ENCODE data around the gene TMEM37. TPM values are rescaled to one million over a fixed set of nuclear protein-coding genes. Genes with fewer than 3 reads are reported as not detected.
A peak's percentile ranks its signal among the peaks of the same experiment; 100 is the strongest.

Gene TMEM37
- total and polyA plus RNA-seq, 2 experiments from 2014 or later, result 52.6 to 123 TPM

DNA sequence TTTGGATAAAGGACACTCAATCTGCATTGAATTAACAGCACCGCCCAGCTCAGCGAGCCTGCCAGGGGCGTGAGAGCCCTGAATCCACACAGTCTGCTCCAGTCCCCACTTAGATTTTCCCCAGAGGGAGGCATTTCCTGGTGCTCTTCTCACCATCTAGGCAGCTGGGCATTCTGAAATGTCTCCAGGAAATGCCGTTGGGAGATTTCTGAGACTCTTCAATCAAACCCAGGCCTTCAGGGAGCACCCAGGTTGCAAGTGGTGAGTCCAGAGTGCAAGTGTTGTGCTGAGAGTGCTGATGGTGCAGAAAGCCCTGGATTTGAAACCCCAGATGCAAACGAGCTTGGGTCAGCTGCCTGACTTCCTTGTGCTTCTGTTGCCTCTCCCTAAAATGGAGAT, 23.4 kb upstream of the TMEM37 start:
- peak; percentile 38 for DNase-seq (ENCODE audit: low spot score)

DNA sequence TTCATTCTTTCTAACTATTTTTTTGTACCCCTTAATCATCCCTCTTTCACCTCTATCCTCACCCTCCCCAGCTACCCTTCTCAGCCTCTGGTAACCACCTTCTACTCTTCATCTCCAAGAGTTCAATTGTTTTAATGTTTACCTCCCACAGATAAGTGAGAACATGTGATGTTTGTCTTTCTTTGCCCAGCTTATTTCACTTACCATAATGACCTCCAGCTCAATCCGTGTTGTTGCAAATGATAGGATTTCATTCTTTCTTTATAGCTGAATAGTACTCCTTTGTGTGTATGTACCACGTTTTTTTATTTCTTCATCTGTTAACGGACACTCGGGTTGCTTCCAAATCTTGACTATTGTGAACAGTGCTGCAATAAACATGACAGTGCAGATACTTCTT, 22.1 kb upstream of the TMEM37 start:
- H2AFZ ChIP-seq, result no peak overlapping the region
- no peaks in the 10 kb centered on the region for H3K9me2 ChIP-seq (replicated peaks; ENCODE audit: insufficient read depth)
- 77% methylated on average over 4 of the region's 4 CpGs for WGBS (ENCODE audit: low lambda C conversion rate, missing lambda C conversion rate)
- H3K36me3 ChIP-seq (replicated peaks; ENCODE audit: insufficient read depth, low read depth), result no peaks in the 10 kb centered on the region
- H3K4me2 ChIP-seq, result no peak overlapping the region
- H3K4me3 ChIP-seq, result no peak overlapping the region
- H3K79me2 ChIP-seq, result no peaks in the 10 kb centered on the region
- H3K4me1 ChIP-seq (ENCODE audit: insufficient read depth), result peaks cover 6% of the 10 kb centered on the region
- TF ChIP-seq, protein P1, sequence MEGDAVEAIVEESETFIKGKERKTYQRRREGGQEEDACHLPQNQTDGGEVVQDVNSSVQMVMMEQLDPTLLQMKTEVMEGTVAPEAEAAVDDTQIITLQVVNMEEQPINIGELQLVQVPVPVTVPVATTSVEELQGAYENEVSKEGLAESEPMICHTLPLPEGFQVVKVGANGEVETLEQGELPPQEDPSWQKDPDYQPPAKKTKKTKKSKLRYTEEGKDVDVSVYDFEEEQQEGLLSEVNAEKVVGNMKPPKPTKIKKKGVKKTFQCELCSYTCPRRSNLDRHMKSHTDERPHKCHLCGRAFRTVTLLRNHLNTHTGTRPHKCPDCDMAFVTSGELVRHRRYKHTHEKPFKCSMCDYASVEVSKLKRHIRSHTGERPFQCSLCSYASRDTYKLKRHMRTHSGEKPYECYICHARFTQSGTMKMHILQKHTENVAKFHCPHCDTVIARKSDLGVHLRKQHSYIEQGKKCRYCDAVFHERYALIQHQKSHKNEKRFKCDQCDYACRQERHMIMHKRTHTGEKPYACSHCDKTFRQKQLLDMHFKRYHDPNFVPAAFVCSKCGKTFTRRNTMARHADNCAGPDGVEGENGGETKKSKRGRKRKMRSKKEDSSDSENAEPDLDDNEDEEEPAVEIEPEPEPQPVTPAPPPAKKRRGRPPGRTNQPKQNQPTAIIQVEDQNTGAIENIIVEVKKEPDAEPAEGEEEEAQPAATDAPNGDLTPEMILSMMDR (IDR thresholded peaks at IDR 0.05; ENCODE audit: poor library complexity), result no peak
- TF ChIP-seq EZH2 (IDR thresholded peaks at IDR 0.05; ENCODE audit: borderline replicate concordance), result no peak
- no peak for TF ChIP-seq EZH2phosphoT487 (IDR thresholded peaks at IDR 0.05; ENCODE audit: low read depth, severe bottlenecking, unreplicated experiment)
- H3K27me3 ChIP-seq, result no peaks in the 10 kb centered on the region
- no peaks in the 10 kb centered on the region for H4K20me1 ChIP-seq (ENCODE audit: insufficient read depth, poor library complexity, severe bottlenecking)
- no peaks in the 10 kb centered on the region for H3K9me3 ChIP-seq (ENCODE audit: low read depth)
- no peak overlapping the region for H3K27ac ChIP-seq
- no peak for DNase-seq (ENCODE audit: low spot score)

More for the DNA sequence above, 23.4 kb upstream of the TMEM37 start:
- no peaks in the 10 kb centered on the region for H3K27me3 ChIP-seq
- no peaks in the 10 kb centered on the region for H3K9me3 ChIP-seq (ENCODE audit: low read depth)
- TF ChIP-seq EZH2phosphoT487 (IDR thresholded peaks at IDR 0.05; ENCODE audit: low read depth, severe bottlenecking, unreplicated experiment), result no peak
- TF ChIP-seq, protein P1 (IDR thresholded peaks at IDR 0.05; ENCODE audit: poor library complexity), result no peak
- H3K27ac ChIP-seq, result peak overlapping the region; percentile 46
- no peak overlapping the region for H3K4me3 ChIP-seq
- no peaks in the 10 kb centered on the region for H3K79me2 ChIP-seq
- no peaks in the 10 kb centered on the region for H3K36me3 ChIP-seq (replicated peaks; ENCODE audit: insufficient read depth, low read depth)
- H3K4me1 ChIP-seq (ENCODE audit: insufficient read depth), result peaks cover 8% of the 10 kb centered on the region
- H2AFZ ChIP-seq, result peak overlapping the region; percentile 37
- H4K20me1 ChIP-seq (ENCODE audit: insufficient read depth, poor library complexity, severe bottlenecking), result no peaks in the 10 kb centered on the region
- H3K9me2 ChIP-seq (replicated peaks; ENCODE audit: insufficient read depth), result no peaks in the 10 kb centered on the region
- WGBS (ENCODE audit: low lambda C conversion rate, missing lambda C conversion rate), result 55% methylated on average over 5 of the region's 5 CpGs
- H3K4me2 ChIP-seq, result peak overlapping the region; percentile 11

DNA sequence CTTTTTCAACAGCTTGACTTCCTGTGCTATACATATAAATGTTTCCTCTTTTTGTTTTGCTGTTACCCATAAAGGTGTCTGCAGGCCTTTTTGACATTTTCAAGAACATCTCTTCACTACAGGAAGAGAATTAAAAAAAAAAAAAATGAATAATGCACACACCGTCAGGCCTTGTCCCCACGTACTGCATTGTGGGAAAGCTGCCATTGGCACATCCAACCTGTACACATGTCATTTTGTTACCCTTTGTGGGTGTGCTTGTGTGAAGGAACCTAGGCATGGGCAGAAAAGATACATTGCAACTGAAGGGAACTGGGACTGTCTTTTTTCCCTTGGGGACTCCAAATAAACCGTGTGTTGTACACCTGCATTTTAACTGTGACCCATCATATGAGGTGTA, 16.8 kb upstream of the TMEM37 start:
- H3K9me3 ChIP-seq (ENCODE audit: low read depth), result no peaks in the 10 kb centered on the region
- H3K79me2 ChIP-seq, result no peaks in the 10 kb centered on the region
- H3K36me3 ChIP-seq (replicated peaks; ENCODE audit: insufficient read depth, low read depth), result no peaks in the 10 kb centered on the region
- H3K27me3 ChIP-seq, result no peaks in the 10 kb centered on the region
- no peaks in the 10 kb centered on the region for H4K20me1 ChIP-seq (ENCODE audit: insufficient read depth, poor library complexity, severe bottlenecking)
- no peaks in the 10 kb centered on the region for H3K9me2 ChIP-seq (replicated peaks; ENCODE audit: insufficient read depth)
- no peak for DNase-seq (ENCODE audit: low spot score)
- H3K4me1 ChIP-seq (ENCODE audit: insufficient read depth), result peaks cover 4% of the 10 kb centered on the region
- no peak overlapping the region for H3K4me2 ChIP-seq
- WGBS (ENCODE audit: low lambda C conversion rate, missing lambda C conversion rate), result 86% methylated on average over 3 of the region's 3 CpGs
- no peak overlapping the region for H3K4me3 ChIP-seq
- no peak overlapping the region for H3K27ac ChIP-seq
- no peak for TF ChIP-seq EZH2 (IDR thresholded peaks at IDR 0.05; ENCODE audit: borderline replicate concordance)
- TF ChIP-seq, protein P1 (IDR thresholded peaks at IDR 0.05; ENCODE audit: poor library complexity), result no peak
- no peak for TF ChIP-seq EZH2phosphoT487 (IDR thresholded peaks at IDR 0.05; ENCODE audit: low read depth, severe bottlenecking, unreplicated experiment)
- H2AFZ ChIP-seq, result no peak overlapping the region

DNA sequence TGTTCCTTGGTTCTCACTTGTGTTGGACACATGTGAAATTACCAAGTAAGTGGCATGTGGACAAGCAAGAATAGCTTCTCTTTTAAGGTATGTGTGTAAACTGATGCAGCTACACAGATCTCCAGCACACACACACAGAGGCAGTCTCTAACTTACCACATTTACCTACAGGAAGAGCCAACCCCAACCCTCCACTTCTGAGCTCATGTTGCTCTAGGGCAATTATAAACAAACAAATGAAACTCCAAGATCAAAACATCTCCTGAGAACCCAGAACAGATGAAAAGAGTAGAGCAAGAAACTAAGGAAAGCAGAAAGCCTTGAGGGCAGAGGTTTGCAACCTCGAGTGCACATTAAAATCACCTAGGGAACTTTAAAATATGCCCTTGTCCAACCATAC, 16.0 kb upstream of the TMEM37 start:
- Histone ChIP-seq H3K4me3 (no peak overlapping the region), H3K27me3 (no peaks in the 10 kb centered on the region), H3K79me2 (no peaks in the 10 kb centered on the region), H4K20me1 (ENCODE audit: insufficient read depth, poor library complexity, severe bottlenecking) (no peaks in the 10 kb centered on the region), H3K4me2 (no peak overlapping the region), H3K9me3 (ENCODE audit: low read depth) (no peaks in the 10 kb centered on the region), H2AFZ (no peak overlapping the region), H3K27ac (no peak overlapping the region), H3K4me1 (ENCODE audit: insufficient read depth) (peaks cover 12% of the 10 kb centered on the region), H3K9me2 (replicated peaks; ENCODE audit: insufficient read depth) (no peaks in the 10 kb centered on the region), H3K36me3 (replicated peaks; ENCODE audit: insufficient read depth, low read depth) (no peaks in the 10 kb centered on the region)
- TF ChIP-seq EZH2phosphoT487 (IDR thresholded peaks at IDR 0.05; ENCODE audit: low read depth, severe bottlenecking, unreplicated experiment), result no peak
- TF ChIP-seq, protein P1 (IDR thresholded peaks at IDR 0.05; ENCODE audit: poor library complexity), result no peak
- no peak for TF ChIP-seq EZH2 (IDR thresholded peaks at IDR 0.05; ENCODE audit: borderline replicate concordance)
- 55% methylated on average over 1 of the region's 1 CpG for WGBS (ENCODE audit: low lambda C conversion rate, missing lambda C conversion rate)
- DNase-seq (ENCODE audit: low spot score), result no peak
